ENCODE results near the gene FLNA. TPM values are rescaled to one million over a fixed set of nuclear protein-coding genes. Genes with fewer than 3 reads are reported as not detected.
"Not testable (repeated sequence)": the region's sequence is repeated elsewhere in the genome, so short reads cannot be mapped to it uniquely, and the experiment has no call there.

The FLNA gene
- polyA plus RNA-seq, 6 donors from 2014 or later: 39.6 to 269 (median 78.3) TPM

DNA sequence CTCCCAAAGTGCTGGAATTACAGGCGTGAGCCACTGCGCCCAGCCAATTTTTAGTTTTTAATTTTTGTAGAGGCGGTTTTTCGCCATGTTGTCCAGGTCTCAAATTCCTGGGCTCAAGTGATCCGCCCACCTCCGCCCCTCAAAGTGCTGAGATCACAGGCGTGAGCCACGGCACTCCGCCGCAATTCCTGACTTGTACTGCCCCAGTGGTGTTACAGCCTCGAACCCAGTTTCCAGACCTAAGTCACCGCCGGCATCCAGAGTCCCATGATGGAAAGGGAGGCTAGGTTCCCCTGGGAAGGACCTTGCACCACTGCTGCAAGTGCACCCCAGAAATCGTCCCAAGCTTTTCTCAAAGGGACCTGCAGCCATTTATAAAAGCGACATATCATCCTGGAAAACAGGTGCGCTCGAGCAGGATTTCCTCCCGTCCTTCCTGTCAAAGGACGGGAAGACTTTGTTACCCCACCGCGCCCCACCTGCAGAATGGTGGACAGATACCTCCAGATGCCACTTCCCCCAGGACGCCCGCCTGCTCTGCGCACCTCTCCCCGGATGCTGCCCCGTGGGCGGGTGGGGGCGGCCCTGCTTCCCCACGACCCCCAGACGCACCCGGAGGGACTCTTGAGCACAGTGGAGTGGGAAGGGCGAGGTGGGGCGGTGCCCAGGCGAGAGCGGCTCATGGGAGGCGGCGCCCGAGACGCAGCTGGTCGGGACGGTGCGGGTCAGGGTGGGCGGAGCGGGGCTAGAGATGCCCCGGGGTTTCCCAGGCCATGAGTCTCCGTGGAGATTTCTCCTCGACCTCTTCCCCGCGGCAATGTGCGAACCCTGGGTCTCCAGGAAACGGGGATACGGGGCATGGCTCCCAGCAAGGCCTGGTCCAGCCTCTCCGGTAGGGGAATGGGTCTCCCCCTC lies 22.8 kb upstream of the FLNA start:
- ATAC-seq (ENCODE audit: low read depth in 2 of 2) (peak; percentile 61 to 63), DNase-seq (peak; percentile 71)
- Mint-ChIP-seq H3K4me1 (peaks cover 14 to 26% (median 14%) of the 10 kb centered on the region in 3 donors), H3K27ac (peak overlapping the region; percentile 98 to 100 (median 99)), H3K36me3 (peaks cover 17 to 21% of the 10 kb centered on the region in 2 donors), H3K4me3 (peak overlapping the region; percentile 95 to 100 (median 98)), H3K9me3 (peaks cover 0 to 8% (median 0%) of the 10 kb centered on the region in 7 donors), H3K27me3 (no peaks in the 10 kb centered on the region)

DNA sequence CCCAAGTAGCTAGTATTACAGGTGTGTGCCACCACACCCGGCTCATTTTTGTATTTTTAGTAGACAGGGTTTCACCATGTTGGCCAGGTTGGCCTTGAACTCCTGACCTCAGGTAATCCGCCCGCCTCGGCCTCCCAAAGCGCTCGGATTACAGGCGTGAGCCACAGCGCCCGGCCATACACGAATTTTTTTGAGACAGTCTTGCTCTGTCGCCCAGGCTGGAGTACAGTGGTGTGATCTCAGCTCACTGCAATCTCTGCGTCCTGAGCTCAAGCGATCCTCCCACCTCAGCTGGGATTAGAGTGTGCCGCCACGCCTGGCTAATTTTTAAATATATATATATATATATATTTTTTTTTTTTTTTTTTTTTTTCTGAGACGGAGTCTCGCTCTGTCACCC lies 21.9 kb upstream of the FLNA start:
- H3K27me3 Mint-ChIP-seq; ATAC-seq (ENCODE audit: low read depth in 2 of 2); H3K9me3 Mint-ChIP-seq; DNase-seq: not testable (repeated sequence)
- Mint-ChIP-seq H3K4me1 (peaks cover 14 to 26% (median 14%) of the 10 kb centered on the region in 3 donors), H3K27ac (peak overlapping the region in 2 of 6 donors; percentile 15 to 47), H3K36me3 (peaks cover 17 to 21% of the 10 kb centered on the region in 2 donors), H3K4me3 (peak overlapping the region in 7 of 8 donors; percentile 41 to 99 (median 96))

DNA sequence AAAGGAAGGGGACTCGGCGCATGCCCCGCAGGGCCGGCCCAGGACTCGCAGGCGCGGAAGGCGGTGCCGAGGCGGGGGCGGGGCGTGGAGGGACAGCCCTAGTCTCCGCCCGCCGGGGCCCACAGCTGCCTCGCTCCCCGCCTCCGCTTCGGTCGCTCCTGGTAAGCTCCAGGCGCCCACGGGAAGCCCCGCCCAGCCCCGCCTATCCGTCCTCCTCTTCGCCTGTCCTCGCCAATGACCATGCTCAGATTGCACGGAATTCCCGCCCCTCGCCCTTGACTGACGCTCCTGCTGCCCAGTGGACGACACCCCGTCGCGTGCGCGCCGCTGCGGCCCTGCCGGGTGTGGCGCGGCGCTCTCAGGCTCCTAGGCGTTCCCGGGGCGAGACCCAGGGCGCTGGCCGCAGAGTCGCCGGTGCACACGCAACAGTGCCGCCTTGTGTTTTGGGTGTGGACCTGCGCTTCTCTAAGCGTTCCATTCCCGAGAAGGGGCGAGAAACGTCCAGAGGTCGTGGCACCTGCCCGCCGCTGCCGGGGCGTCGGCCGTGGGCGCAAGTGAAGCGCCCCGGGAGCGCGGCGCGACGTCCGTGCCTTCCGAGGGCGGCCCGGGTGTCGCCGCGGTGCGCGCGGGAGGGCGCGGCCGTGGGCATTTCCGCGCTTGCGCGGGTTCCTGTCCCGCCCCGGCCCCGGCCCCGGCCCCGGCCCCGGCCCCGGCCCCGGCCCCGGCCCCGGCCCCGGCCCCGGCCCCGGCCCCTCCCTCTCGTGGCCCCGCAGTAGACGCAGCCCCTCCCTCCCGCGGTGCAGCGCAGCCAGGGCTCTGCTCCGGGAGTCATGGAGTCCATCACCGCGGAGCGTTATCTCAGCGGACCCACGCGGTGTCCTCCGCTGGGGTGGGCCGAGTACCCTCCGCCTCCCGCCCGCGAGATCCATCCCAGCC lies 15.6 kb upstream of the FLNA start:
- H3K4me1 Mint-ChIP-seq, H3K4me3 Mint-ChIP-seq, H3K27ac Mint-ChIP-seq, H3K27me3 Mint-ChIP-seq, H3K9me3 Mint-ChIP-seq, H3K36me3 Mint-ChIP-seq: not testable (repeated sequence)
- DNase-seq: peak; percentile 55
- ATAC-seq (ENCODE audit: low read depth in 2 of 2): peak; percentile 72

DNA sequence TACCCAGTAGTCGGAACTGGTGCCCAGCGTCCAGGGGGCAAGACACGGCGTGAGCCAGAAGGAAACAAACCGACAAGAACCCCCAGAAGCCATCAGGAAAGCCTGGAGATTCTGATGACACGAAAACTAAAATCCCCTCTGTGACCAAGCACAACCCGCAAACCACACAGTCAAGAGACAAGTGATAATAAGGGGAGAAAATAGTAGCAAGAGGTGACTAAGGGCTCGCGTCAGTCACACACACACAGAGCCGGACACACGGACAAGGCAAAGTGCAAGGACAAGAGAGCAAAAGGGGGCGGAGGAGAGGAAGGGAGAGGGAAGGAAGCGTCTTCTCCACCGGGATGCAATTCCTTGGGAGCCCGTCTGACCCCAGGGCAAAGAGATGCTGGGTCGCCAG lies 14.2 kb upstream of the FLNA start:
- not testable (repeated sequence) for DNase-seq, H3K4me1 Mint-ChIP-seq, H3K27ac Mint-ChIP-seq, H3K9me3 Mint-ChIP-seq, H3K36me3 Mint-ChIP-seq, H3K27me3 Mint-ChIP-seq, H3K4me3 Mint-ChIP-seq
- peak; percentile 20 to 25 for ATAC-seq (ENCODE audit: low read depth in 2 of 2)

DNA sequence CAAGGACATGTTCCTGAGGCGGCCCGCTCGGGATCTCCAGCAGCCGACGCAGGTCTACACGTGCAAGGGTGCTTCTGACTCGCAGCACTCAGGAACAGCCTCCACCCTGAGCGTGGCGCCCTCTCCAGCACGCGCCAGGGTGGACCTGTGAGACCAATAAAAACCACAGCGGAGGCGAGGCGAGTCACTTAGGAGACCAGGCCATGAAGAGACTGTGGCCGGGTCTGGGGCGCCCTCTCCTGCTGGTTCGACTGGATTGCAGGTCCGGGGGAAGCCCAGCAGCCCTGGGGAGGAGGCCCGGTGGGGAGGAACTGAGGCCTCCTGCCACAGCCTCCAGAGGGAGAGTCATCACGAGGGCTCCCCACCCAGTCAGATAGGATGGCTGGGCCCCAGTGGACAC lies 13.7 kb upstream of the FLNA start:
- not testable (repeated sequence) for H3K27me3 Mint-ChIP-seq, H3K27ac Mint-ChIP-seq, H3K9me3 Mint-ChIP-seq, H3K4me3 Mint-ChIP-seq, H3K36me3 Mint-ChIP-seq, DNase-seq, H3K4me1 Mint-ChIP-seq
- peak; percentile 22 to 27 for ATAC-seq (ENCODE audit: low read depth in 2 of 2)

DNA sequence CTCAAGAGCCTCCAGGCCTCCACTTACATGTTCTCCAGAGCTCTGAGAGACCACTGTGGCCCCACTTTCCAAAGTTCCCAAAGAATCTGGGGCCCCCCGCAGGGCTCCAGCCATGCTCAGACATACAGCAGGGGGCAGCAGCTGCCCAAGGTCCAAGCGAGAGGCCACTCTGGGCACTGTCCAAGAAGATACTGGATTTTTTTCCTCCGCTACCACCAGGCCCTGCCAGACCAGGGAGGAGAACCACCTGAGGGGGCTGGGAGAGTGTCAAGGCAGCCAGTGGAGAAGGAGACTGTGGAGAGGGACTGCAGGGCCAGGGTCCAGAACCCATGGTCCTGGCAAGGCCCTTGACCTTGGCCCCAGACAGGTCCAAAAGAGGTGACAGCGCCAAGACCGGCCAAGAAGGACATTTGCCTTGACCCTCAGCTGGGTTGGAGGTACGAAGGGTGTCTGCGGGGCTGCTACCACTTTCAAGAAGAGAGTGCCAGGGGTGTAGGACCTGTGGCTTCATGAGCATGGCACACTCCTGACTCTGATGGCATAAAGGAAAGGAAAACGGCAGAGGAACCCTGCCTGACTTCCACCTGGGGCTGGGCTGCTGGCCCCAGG lies 10.0 kb upstream of the FLNA start:
- Mint-ChIP-seq H3K4me3 (peak overlapping the region in 2 of 8 donors; percentile 33 to 37), H3K4me1 (peaks cover 6 to 19% (median 18%) of the 10 kb centered on the region in 3 donors), H3K9me3 (peaks cover 0 to 2% (median 0%) of the 10 kb centered on the region in 7 donors), H3K36me3 (no peaks in the 10 kb centered on the region), H3K27me3 (no peaks in the 10 kb centered on the region), H3K27ac (peak overlapping the region in 2 of 6 donors; percentile 56 to 60)
- no peak for DNase-seq
- no peak for ATAC-seq (ENCODE audit: low read depth in 2 of 2)

DNA sequence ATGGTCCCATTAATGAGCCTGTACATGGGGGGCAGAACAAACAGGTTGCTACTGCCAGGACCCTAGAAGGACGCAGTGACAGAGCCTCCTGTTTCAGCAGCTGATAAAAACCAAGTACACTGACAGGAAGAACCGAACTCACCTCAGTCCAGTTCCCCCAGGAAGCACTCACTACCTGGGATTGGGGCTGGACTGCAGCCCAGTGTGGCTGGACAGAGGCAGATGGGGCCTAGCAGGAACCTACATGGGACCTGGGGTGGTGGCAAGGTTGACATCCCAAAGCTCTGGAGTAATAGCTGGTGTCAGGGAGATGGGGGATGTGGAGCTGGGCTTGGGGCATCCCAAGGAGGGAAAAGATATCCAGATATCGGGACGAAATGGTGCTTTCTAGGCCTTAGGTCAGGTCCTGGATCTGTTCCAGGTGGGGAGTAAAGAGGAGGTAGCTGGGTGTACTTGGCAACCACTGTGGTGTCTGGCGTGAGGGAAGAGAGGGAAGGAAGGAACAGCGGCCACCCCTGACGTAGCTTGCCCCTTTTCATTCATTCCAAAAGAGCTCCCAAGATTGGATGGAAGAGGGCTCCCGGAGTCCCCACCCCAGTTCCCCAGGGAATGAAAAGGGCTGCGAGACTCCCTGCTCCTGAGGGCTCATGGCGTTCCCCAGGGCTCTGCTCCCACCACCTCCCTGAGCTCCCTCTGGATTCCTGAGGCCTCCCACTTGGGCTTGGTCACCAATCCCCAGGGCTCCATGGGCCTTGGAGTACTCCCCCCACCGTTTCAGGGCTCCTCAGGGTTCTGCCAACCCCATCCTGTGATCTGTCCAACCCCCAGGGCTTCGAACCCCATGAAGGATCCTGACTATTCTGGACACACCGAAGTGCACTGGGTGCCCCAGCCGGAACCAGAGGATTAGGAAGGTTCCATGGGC lies 9.2 kb upstream of the FLNA start:
- H3K36me3 Mint-ChIP-seq: no peaks in the 10 kb centered on the region
- H3K27ac Mint-ChIP-seq: peak overlapping the region in 3 of 6 donors; percentile 66 to 93 (median 77)
- DNase-seq (no peak), ATAC-seq (ENCODE audit: low read depth in 2 of 2) (no peak)
- H3K4me1 Mint-ChIP-seq: peaks cover 6 to 19% (median 18%) of the 10 kb centered on the region in 3 donors
- H3K27me3 Mint-ChIP-seq: no peaks in the 10 kb centered on the region
- H3K9me3 Mint-ChIP-seq: peaks cover 0 to 2% (median 0%) of the 10 kb centered on the region in 7 donors
- peak overlapping the region in 2 of 8 donors; percentile 52 to 62 for H3K4me3 Mint-ChIP-seq

DNA sequence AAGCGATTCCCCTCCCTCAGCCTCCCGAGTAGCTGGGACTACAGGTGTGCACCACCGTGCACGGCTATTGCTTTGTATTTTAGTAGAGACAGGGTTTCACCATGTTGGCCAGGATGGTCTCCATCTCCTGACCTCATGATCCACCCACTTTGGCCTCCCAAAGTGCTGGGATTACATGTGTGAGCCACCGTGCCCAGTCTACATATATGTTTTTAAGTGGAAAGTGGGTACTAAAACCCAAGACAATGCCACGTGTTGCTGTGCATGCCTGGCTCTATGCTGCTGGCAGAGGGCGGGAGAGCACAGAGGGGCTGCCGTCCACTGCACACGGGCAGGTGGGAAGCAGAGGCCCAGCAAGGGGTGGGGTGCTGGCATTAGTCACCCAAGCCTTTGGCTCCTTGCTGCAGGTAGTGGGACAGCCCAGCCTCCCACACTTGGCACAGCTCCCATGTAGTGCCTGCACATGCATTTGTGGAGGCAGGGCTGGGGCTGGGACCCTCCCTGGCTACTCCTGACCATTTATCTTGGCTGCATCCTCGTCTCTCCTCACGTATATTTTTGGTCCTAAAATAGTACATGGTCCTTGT lies 8.1 kb upstream of the FLNA start:
- H3K4me1 Mint-ChIP-seq: peaks cover 6 to 23% (median 20%) of the 10 kb centered on the region in 3 donors
- DNase-seq (no peak), ATAC-seq (ENCODE audit: low read depth in 2 of 2) (no peak)
- peak overlapping the region in 2 of 8 donors; percentile 39 to 52 for H3K4me3 Mint-ChIP-seq
- no peaks in the 10 kb centered on the region for H3K27me3 Mint-ChIP-seq
- H3K9me3 Mint-ChIP-seq: peaks cover 0 to 2% (median 0%) of the 10 kb centered on the region in 7 donors
- H3K27ac Mint-ChIP-seq: peak overlapping the region in 5 of 6 donors; percentile 49 to 84 (median 78)
- no peaks in the 10 kb centered on the region for H3K36me3 Mint-ChIP-seq

DNA sequence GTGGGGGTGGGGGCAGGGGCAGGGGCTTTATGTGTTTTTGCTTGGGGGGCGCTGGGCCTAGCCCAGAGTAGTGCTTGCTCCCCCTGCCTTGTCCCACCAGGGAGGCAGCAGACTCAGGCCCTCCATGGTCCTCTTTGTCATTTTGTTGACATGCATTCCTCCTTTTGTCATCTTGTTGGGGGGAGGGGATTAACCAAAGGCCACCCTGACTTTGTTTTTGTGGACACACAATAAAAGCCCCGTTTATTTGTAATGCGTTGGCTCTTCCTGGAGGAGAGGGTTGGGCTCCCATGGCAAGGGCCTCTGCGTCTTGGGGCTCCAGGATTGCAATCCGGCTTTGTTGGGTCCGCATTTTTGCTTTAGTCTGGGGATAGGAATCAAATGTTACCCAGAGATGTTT lies 6.8 kb upstream of the FLNA start:
- H3K27ac Mint-ChIP-seq: peak overlapping the region in 1 of 6 donors; percentile 91
- DNase-seq (no peak), ATAC-seq (ENCODE audit: low read depth in 2 of 2) (no peak)
- H3K9me3 Mint-ChIP-seq: peaks cover 0 to 2% (median 0%) of the 10 kb centered on the region in 7 donors
- H3K4me1 Mint-ChIP-seq: peaks cover 6 to 23% (median 20%) of the 10 kb centered on the region in 3 donors
- no peaks in the 10 kb centered on the region for H3K36me3 Mint-ChIP-seq
- no peaks in the 10 kb centered on the region for H3K27me3 Mint-ChIP-seq
- peak overlapping the region in 5 of 8 donors; percentile 5 to 91 (median 81) for H3K4me3 Mint-ChIP-seq

DNA sequence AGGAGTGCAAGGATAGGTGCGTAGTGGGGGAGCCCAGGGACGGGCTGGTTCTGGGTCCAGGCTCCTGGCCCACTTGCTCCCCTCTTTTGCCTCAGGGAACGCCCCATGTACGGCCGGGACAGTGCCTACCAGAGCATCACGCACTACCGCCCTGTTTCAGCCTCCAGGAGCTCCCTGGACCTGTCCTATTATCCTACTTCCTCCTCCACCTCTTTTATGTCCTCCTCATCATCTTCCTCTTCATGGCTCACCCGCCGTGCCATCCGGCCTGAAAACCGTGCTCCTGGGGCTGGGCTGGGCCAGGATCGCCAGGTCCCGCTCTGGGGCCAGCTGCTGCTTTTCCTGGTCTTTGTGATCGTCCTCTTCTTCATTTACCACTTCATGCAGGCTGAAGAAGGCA lies 6.4 kb upstream of the FLNA start:
- no peak for ATAC-seq (ENCODE audit: low read depth in 2 of 2)
- no peaks in the 10 kb centered on the region for H3K27me3 Mint-ChIP-seq

DNA sequence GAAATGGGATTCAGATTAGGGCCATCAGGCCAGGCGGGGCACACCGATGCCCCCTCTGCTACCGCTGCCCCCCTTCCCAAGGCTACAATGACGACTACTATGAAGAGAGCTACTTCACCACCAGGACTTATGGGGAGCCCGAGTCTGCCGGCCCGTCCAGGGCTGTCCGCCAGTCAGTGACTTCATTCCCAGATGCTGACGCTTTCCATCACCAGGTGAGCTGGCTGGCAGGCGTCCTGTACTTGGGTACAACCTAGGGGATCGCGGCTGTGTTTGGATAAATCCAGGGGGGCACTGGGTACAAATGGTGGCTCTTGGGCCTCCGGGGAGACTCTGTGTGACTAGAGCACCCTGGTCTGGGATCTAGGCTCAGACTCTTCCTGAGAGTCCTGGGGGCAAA lies 5.7 kb upstream of the FLNA start:
- peak overlapping the region; percentile 71 to 92 (median 82) for H3K4me3 Mint-ChIP-seq
- ATAC-seq (ENCODE audit: low read depth in 2 of 2) (no peak), DNase-seq (no peak)
- peaks cover 6 to 23% (median 20%) of the 10 kb centered on the region in 3 donors for H3K4me1 Mint-ChIP-seq
- H3K27me3 Mint-ChIP-seq: no peaks in the 10 kb centered on the region
- peak overlapping the region; percentile 85 to 96 (median 92) for H3K27ac Mint-ChIP-seq
- H3K36me3 Mint-ChIP-seq: no peaks in the 10 kb centered on the region
- peaks cover 0 to 2% (median 0%) of the 10 kb centered on the region in 7 donors for H3K9me3 Mint-ChIP-seq

More for the DNA sequence above, 6.4 kb upstream of the FLNA start:
- peaks cover 6 to 23% (median 20%) of the 10 kb centered on the region in 3 donors for H3K4me1 Mint-ChIP-seq
- DNase-seq: no peak
- H3K36me3 Mint-ChIP-seq: no peaks in the 10 kb centered on the region
- H3K9me3 Mint-ChIP-seq: peaks cover 0 to 2% (median 0%) of the 10 kb centered on the region in 7 donors
- peak overlapping the region; percentile 91 to 97 (median 93) for H3K27ac Mint-ChIP-seq
- peak overlapping the region in 7 of 8 donors; percentile 71 to 92 (median 81) for H3K4me3 Mint-ChIP-seq

DNA sequence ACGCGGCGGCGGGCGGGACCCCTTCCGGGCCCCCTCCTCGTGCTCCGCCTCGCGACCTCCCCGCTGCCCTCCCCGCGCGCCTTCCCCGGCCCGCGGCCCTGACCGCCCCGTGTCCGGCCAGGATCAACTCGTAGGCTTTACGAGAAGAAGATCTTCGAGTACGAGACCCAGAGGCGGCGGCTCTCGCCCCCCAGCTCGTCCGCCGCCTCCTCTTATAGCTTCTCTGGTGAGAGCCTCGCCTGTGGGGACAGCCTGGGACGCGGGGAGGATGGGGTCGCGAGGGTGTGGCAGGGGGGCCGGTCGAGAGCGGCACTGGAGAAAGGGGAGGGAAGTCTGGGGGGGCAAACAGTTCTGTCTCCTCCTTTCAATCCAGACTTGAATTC lies 5.1 kb upstream of the FLNA start:
- Mint-ChIP-seq H3K27me3 (no peaks in the 10 kb centered on the region), H3K4me1 (peaks cover 6 to 21% (median 18%) of the 10 kb centered on the region in 3 donors), H3K27ac (peak overlapping the region; percentile 85 to 96 (median 92)), H3K9me3 (peaks cover 0 to 2% (median 0%) of the 10 kb centered on the region in 7 donors), H3K4me3 (peak overlapping the region; percentile 71 to 92 (median 82)), H3K36me3 (no peaks in the 10 kb centered on the region)
- DNase-seq (no peak), ATAC-seq (ENCODE audit: low read depth in 2 of 2) (no peak)

Data from naive B cell (primary cell).